ENCODE results near the gene CRYGS.

DNA sequence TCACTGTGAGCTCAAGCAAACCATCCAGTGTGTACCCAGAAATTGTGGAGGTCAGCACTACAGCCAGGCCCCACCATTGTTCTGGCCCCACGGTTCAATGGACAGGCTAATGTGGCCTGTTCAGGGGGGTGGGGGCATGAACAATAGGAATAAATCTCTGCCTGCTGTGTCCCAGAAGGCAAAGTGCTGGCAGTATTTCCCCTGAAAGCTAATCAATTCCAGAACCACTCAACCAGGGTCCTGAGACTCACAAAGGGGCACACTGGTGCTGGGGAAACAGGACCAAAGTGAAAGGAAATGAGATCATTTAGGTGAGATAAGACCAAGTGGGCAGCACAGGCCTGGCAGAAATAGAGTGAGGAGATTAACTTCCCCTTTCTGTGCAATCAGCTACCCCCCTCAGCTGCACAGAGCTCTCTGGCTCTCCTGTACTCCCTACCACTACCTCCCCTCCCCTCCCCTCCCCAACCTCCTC lies 11.5 kb downstream of the CRYGS start:
- TF ChIP-seq, protein P1, sequence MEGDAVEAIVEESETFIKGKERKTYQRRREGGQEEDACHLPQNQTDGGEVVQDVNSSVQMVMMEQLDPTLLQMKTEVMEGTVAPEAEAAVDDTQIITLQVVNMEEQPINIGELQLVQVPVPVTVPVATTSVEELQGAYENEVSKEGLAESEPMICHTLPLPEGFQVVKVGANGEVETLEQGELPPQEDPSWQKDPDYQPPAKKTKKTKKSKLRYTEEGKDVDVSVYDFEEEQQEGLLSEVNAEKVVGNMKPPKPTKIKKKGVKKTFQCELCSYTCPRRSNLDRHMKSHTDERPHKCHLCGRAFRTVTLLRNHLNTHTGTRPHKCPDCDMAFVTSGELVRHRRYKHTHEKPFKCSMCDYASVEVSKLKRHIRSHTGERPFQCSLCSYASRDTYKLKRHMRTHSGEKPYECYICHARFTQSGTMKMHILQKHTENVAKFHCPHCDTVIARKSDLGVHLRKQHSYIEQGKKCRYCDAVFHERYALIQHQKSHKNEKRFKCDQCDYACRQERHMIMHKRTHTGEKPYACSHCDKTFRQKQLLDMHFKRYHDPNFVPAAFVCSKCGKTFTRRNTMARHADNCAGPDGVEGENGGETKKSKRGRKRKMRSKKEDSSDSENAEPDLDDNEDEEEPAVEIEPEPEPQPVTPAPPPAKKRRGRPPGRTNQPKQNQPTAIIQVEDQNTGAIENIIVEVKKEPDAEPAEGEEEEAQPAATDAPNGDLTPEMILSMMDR (IDR thresholded peaks at IDR 0.05): no peak
- TF ChIP-seq POLR2A (IDR thresholded peaks at IDR 0.05): no peak
